IMR-90 (cell line): ENCODE data around the gene NTRK2. TPM values are rescaled to one million over a fixed set of nuclear protein-coding genes. Genes with fewer than 3 reads are reported as not detected.

Experiments used
- ATAC-seq: fragments of 200-7000 bp; cut with Tn5 transposase; 2 replicates; pipeline ENCODE4 v1.9.1; 2020; ENCODE audit warnings: low read depth, mild to moderate bottlenecking, moderate library complexity
- BruUV-seq: library from RNA; stranded (reverse); fragments of 400-500 nt; replicated peaks from 2 replicates; lab custom pipeline; 2021; lab: Mats Ljungman, UMichigan
- CTCF ChIA-PET: fragments of 300-600 bp; formaldehyde crosslinking; extraction: SDS; loops from one replicate; lab custom pipeline; 2021; ENCODE audit warnings: antibody characterized with exemption; lab: Yijun Ruan, JAX
- POLR2A ChIA-PET: fragments of 300-600 bp; sonication (Branson Sonifier 250); formaldehyde crosslinking; loops from one replicate; lab custom pipeline; 2022; ENCODE audit warnings: antibody characterized with exemption; ENCODE audit not compliant: unreplicated experiment; lab: Charles Lee
- DNase-seq: peaks from one replicate; pipeline ENCODE4 v3.0.0; 2013
- H2AFZ ChIP-seq: replicated peaks from 2 replicates; pipeline ENCODE3; 2013; ENCODE audit warnings: low read length, mild to moderate bottlenecking; ENCODE audit not compliant: poor library complexity
- H2AK5ac ChIP-seq: 2 replicates; pipeline ENCODE4 v1.6.1; 2013; ENCODE audit warnings: low read depth, low read length, inconsistent platforms
- H2AK9ac ChIP-seq: replicated peaks from 2 replicates; pipeline ENCODE3; 2013; ENCODE audit warnings: mild to moderate bottlenecking, low read depth, low read length, moderate library complexity; ENCODE audit not compliant: poor library complexity
- H2BK120ac ChIP-seq: 2 replicates; pipeline ENCODE4 v1.6.1; 2013; ENCODE audit warnings: low read depth, low read length, inconsistent platforms
- H2BK15ac ChIP-seq: 3 replicates; pipeline ENCODE4 v1.6.1; 2013; ENCODE audit warnings: low read depth, low read length, inconsistent platforms
- H2BK20ac ChIP-seq: 2 replicates; pipeline ENCODE4 v1.6.1; 2013; ENCODE audit warnings: low read depth, mild to moderate bottlenecking, inconsistent platforms, low read length, moderate library complexity
- H2BK5ac ChIP-seq: 2 replicates; pipeline ENCODE4 v1.6.1; 2013; ENCODE audit warnings: mild to moderate bottlenecking, low read depth, low read length, inconsistent platforms; ENCODE audit not compliant: poor library complexity, severe bottlenecking
- H3K14ac ChIP-seq: replicated peaks from 2 replicates; pipeline ENCODE4 v1.6.1; 2013; ENCODE audit warnings: low read depth, low read length, inconsistent platforms
- H3K18ac ChIP-seq: 2 replicates; pipeline ENCODE4 v1.6.1; 2013; ENCODE audit warnings: low read depth, low read length, control low read depth
- H3K23ac ChIP-seq: 2 replicates; pipeline ENCODE4 v1.6.1; 2013; ENCODE audit warnings: low read depth, low read length, inconsistent platforms
- H3K27ac ChIP-seq: 2 replicates; pipeline ENCODE4 v1.5.1; 2013; ENCODE audit warnings: mild to moderate bottlenecking, control low read depth, low read length; ENCODE audit not compliant: insufficient read depth
- H3K27me3 ChIP-seq: 2 replicates; pipeline ENCODE4 v1.6.1; 2013; ENCODE audit warnings: low read length; ENCODE audit not compliant: control insufficient read depth, insufficient read depth
- H3K36me3 ChIP-seq: 2 replicates; pipeline ENCODE4 v1.6.1; 2013; ENCODE audit warnings: low read length, mixed read lengths; ENCODE audit not compliant: control insufficient read depth, insufficient read depth
- H3K4ac ChIP-seq: 2 replicates; pipeline ENCODE4 v1.6.1; 2013; ENCODE audit warnings: low read depth, low read length, inconsistent platforms
- H3K4me1 ChIP-seq: 2 replicates; pipeline ENCODE4 v1.6.1; 2013; ENCODE audit warnings: low read length, mixed read lengths; ENCODE audit not compliant: control insufficient read depth, insufficient read depth
- H3K4me2 ChIP-seq: 2 replicates; pipeline ENCODE4 v1.6.1; 2013; ENCODE audit warnings: low read depth, mild to moderate bottlenecking, control low read depth, low read length, moderate library complexity
- H3K4me3 ChIP-seq: 2 replicates; pipeline ENCODE4 v1.5.1; 2013; ENCODE audit warnings: low read depth, mild to moderate bottlenecking, control low read depth, low read length, moderate library complexity; ENCODE audit not compliant: insufficient read depth
- H3K56ac ChIP-seq: 2 replicates; pipeline ENCODE4 v1.6.1; 2013; ENCODE audit warnings: low read length, inconsistent platforms; ENCODE audit not compliant: insufficient read depth; ENCODE audit errors: extremely low read depth
- H3K79me1 ChIP-seq, 2 experiments: 2 replicates each; pipeline ENCODE4 v1.6.1; 2013; ENCODE audit warnings: low read length in 2 of 2, inconsistent platforms in 1 of 2, low read depth in 1 of 2
- H3K9ac ChIP-seq: 2 replicates; pipeline ENCODE4 v1.6.1; 2013; ENCODE audit warnings: low read depth, low read length, control low read depth
- H3K9me1 ChIP-seq: 2 replicates; pipeline ENCODE4 v1.6.1; 2013; ENCODE audit warnings: low read length, inconsistent platforms; ENCODE audit not compliant: insufficient read depth
- H3K9me3 ChIP-seq: 2 replicates; pipeline ENCODE4 v1.6.1; 2013; ENCODE audit warnings: low read length; ENCODE audit not compliant: control insufficient read depth, insufficient read depth
- H4K20me1 ChIP-seq: 2 replicates; pipeline ENCODE4 v1.6.1; 2013; ENCODE audit warnings: low read length, inconsistent platforms; ENCODE audit not compliant: insufficient read depth
- H4K5ac ChIP-seq: 2 replicates; pipeline ENCODE4 v1.6.1; 2013; ENCODE audit warnings: mild to moderate bottlenecking, low read depth, low read length, control low read depth
- H4K8ac ChIP-seq, 2 experiments: 2 replicates each; pipeline ENCODE4 v1.6.1; 2013; ENCODE audit warnings: low read depth in 2 of 2, low read length in 2 of 2, control low read depth in 1 of 2, inconsistent platforms in 1 of 2
- H4K91ac ChIP-seq: 2 replicates; pipeline ENCODE4 v1.6.1; 2013; ENCODE audit warnings: low read depth, low read length, inconsistent platforms; ENCODE audit not compliant: insufficient read depth
- BHLHE40 ChIP-seq: fragments of 150-350 bp; IDR thresholded peaks from 2 replicates; pipeline ENCODE4 v1.6.1; 2016; ENCODE audit warnings: mild to moderate bottlenecking, low read depth, low read length
- CHD1 ChIP-seq: IDR thresholded peaks from 2 replicates; pipeline ENCODE4 v1.6.1; 2012; ENCODE audit warnings: low read depth, low read length, improper control_type of control experiment
- CTCF ChIP-seq: conservative IDR thresholded peaks from 2 replicates; pipeline ENCODE4 v1.5.1; 2012; ENCODE audit warnings: mild to moderate bottlenecking, low read depth, low read length, improper control_type of control experiment
- ELK1 ChIP-seq: fragments of 150-350 bp; IDR thresholded peaks from 2 replicates; pipeline ENCODE4 v1.6.1; 2016; ENCODE audit warnings: low read depth, mild to moderate bottlenecking, low read length, moderate library complexity, borderline replicate concordance
- FOS ChIP-seq: fragments of 150-350 bp; IDR thresholded peaks from 2 replicates; pipeline ENCODE4 v1.6.1; 2016; ENCODE audit warnings: low read depth, low read length
- MAFK ChIP-seq: IDR thresholded peaks from 2 replicates; pipeline ENCODE4 v1.6.1; 2012; ENCODE audit warnings: low read depth, low read length, improper control_type of control experiment
- MAZ ChIP-seq: IDR thresholded peaks from 2 replicates; pipeline ENCODE4 v1.6.1; 2012; ENCODE audit warnings: low read depth, mild to moderate bottlenecking, low read length, improper control_type of control experiment, moderate library complexity, borderline replicate concordance
- MXI1 ChIP-seq: IDR thresholded peaks from 2 replicates; pipeline ENCODE4 v1.6.1; 2012; ENCODE audit warnings: low read depth, mild to moderate bottlenecking, low read length, moderate library complexity, borderline replicate concordance
- NFE2L2 ChIP-seq: fragments of 150-350 bp; IDR thresholded peaks from 2 replicates; pipeline ENCODE4 v1.6.1; 2016; ENCODE audit warnings: low read depth, mild to moderate bottlenecking, low read length
- POLR2A ChIP-seq: IDR thresholded peaks from 2 replicates; pipeline ENCODE4 v1.6.1; 2012; ENCODE audit warnings: mild to moderate bottlenecking, low read depth, low read length
- RAD21 ChIP-seq: IDR thresholded peaks from 2 replicates; pipeline ENCODE4 v1.6.1; 2012; ENCODE audit warnings: low read length, improper control_type of control experiment
- RCOR1 ChIP-seq: IDR thresholded peaks from 2 replicates; pipeline ENCODE4 v1.6.1; 2012; ENCODE audit warnings: mild to moderate bottlenecking, low read length, improper control_type of control experiment; ENCODE audit not compliant: insufficient replicate concordance
- SMC3 ChIP-seq: fragments of 150-350 bp; IDR thresholded peaks from 2 replicates; pipeline ENCODE4 v1.6.1; 2016; ENCODE audit warnings: low read depth, mild to moderate bottlenecking, antibody characterized with exemption, low read length, moderate library complexity
- USF2 ChIP-seq: fragments of 150-350 bp; IDR thresholded peaks from 2 replicates; pipeline ENCODE4 v1.6.1; 2017; ENCODE audit warnings: mild to moderate bottlenecking, antibody characterized with exemption, low read length, low read depth
- WGBS, 2 experiments: methylation state at CpG; one replicate each; pipeline versions ENCODE4 v1.1.5 to v1.1.7; 2013; ENCODE audit warnings: missing lambda C conversion rate in 2 of 2; ENCODE audit not compliant: insufficient read length in 1 of 2; ENCODE audit errors: extremely low coverage in 2 of 2; 5-methylcytosine and 5-hydroxymethylcytosine counted together
- dilution Hi-C: fragments of 300-500 bp; cut with HindIII; formaldehyde crosslinking; loops from one replicate; pipeline ENCODE4 v1.14.3; 2018; ENCODE audit warnings: low sequenced_read_pairs; ENCODE audit not compliant: unreplicated experiment
- in situ Hi-C: fragments of 300-500 bp; cut with MboI; formaldehyde crosslinking; loops from 3 replicates; pipeline ENCODE4 v1.14.3; 2019; ENCODE audit warnings: low sequenced_read_pairs, inconsistent platforms, mixed read lengths
- intact Hi-C: fragments of 100-400 bp; cut with micrococcal nuclease; formaldehyde crosslinking; loops from 2 replicates; pipeline ENCODE4 v1.10.0; 2022
- polyA plus RNA-seq, 3 experiments: library from polyadenylated mRNA; depleted of rRNA; stranded (reverse); fragments of >200 nt; gene quantifications; 2 replicates each; pipeline ENCODE4 v1.2.3, GENCODE V29; 2012; ENCODE audit warnings: low replicate concordance in 1 of 3
- total RNA-seq: library from RNA; depleted of rRNA; stranded (reverse); fragments of >200 nt; gene quantifications from 2 replicates; pipeline ENCODE4 v1.2.3, GENCODE V29; 2012

NTRK2 gene
- total and polyA plus RNA-seq, 2 of the 4 experiments (the other 2 are of a cell fraction), result under 0.01 to 0.02 TPM

- no peak overlapping the region for H3K4ac ChIP-seq
- peaks cover 16% of the 10 kb centered on the region for H3K9me3 ChIP-seq
- no peaks in the 10 kb centered on the region for H3K27me3 ChIP-seq
- H2BK120ac ChIP-seq, result no peak overlapping the region
- no peak overlapping the region for H3K18ac ChIP-seq
- H3K9me1 ChIP-seq, result no peaks in the 10 kb centered on the region
- H3K9ac ChIP-seq, result no peak overlapping the region
- no peak overlapping the region for H2BK5ac ChIP-seq
- H3K36me3 ChIP-seq, result no peaks in the 10 kb centered on the region
- no peaks in the 10 kb centered on the region for H3K4me1 ChIP-seq
- DNase-seq, result no peak
- H3K27ac ChIP-seq, result no peak overlapping the region
- H2BK15ac ChIP-seq, result no peak overlapping the region
- no peak overlapping the region for H3K4me2 ChIP-seq
- no peak overlapping the region for H4K5ac ChIP-seq
- H2AK5ac ChIP-seq, result no peak overlapping the region
- no peak overlapping the region for H3K14ac ChIP-seq
- ChIA-PET POLR2A (no interaction called here), CTCF (no interaction called here)
- no peaks in the 10 kb centered on the region for H3K79me1 ChIP-seq
- no peak for ATAC-seq
- in situ Hi-C loops (no loop called here), intact Hi-C loops (no loop called here), dilution Hi-C loops (no loop called here)
- no TSS peak for BruUV-seq
- no peak overlapping the region for H2AK9ac ChIP-seq
- no peak overlapping the region for H3K23ac ChIP-seq
- H3K56ac ChIP-seq, result no peak overlapping the region
- WGBS, 2 experiments, result 65% methylated on average over 16 of the region's 18 CpGs; no CpG with 5 or more reads in 1 of the 2 experiments
- no peak overlapping the region for H2BK20ac ChIP-seq
- no peak overlapping the region for H4K91ac ChIP-seq
- H3K4me3 ChIP-seq, result no peak overlapping the region
- TF ChIP-seq ELK1 (no peak), NFE2L2 (no peak), RCOR1 (no peak), POLR2A (no peak), RAD21 (no peak), BHLHE40 (no peak), MXI1 (no peak), MAZ (no peak), SMC3 (no peak), CTCF (no peak), MAFK (no peak), FOS (no peak), USF2 (no peak), CHD1 (no peak)
- no peak overlapping the region for H4K8ac ChIP-seq
- H4K20me1 ChIP-seq, result no peaks in the 10 kb centered on the region
- H2AFZ ChIP-seq, result no peak overlapping the region
Observed at GRCh38 chr9:84955155-84955554, 285.6 kb downstream of the NTRK2 start.
